Upper lobe of left lung (tissue), 4 donors: Measurements from ENCODE around the gene TRIM8.

Experiments used
- EP300 ChIP-seq, 4 donors: sonication (generic); formaldehyde crosslinking; IDR thresholded peaks; one replicate each; pipeline ENCODE4 v1.5.1; 2017; ENCODE audit warnings: antibody characterized with exemption in 4 of 4, control low read depth in 2 of 4
- POLR2A ChIP-seq, 4 donors: fragments of 450-650 bp; IDR thresholded peaks; one replicate each; pipeline ENCODE4 v1.5.1; 2016 to 2017; ENCODE audit warnings: antibody characterized with exemption in 4 of 4, mild to moderate bottlenecking in 2 of 4
- POLR2AphosphoS5 ChIP-seq, 2 donors: sonication (generic); formaldehyde crosslinking; IDR thresholded peaks; one replicate each; pipeline ENCODE4 v1.5.1; 2017; ENCODE audit warnings: antibody characterized with exemption in 2 of 2
- TF ChIP-seq, protein P1 (sequence below), 6 experiments: fragments of 450-650 bp in 4 of 6; fragments of 200-600 bp in 2 of 6; sonication (generic) in 2 of 6; IDR thresholded peaks; one replicate each; pipeline ENCODE4 v1.5.1; 2016 to 2019; ENCODE audit warnings: antibody characterized with exemption in 6 of 6

DNA sequence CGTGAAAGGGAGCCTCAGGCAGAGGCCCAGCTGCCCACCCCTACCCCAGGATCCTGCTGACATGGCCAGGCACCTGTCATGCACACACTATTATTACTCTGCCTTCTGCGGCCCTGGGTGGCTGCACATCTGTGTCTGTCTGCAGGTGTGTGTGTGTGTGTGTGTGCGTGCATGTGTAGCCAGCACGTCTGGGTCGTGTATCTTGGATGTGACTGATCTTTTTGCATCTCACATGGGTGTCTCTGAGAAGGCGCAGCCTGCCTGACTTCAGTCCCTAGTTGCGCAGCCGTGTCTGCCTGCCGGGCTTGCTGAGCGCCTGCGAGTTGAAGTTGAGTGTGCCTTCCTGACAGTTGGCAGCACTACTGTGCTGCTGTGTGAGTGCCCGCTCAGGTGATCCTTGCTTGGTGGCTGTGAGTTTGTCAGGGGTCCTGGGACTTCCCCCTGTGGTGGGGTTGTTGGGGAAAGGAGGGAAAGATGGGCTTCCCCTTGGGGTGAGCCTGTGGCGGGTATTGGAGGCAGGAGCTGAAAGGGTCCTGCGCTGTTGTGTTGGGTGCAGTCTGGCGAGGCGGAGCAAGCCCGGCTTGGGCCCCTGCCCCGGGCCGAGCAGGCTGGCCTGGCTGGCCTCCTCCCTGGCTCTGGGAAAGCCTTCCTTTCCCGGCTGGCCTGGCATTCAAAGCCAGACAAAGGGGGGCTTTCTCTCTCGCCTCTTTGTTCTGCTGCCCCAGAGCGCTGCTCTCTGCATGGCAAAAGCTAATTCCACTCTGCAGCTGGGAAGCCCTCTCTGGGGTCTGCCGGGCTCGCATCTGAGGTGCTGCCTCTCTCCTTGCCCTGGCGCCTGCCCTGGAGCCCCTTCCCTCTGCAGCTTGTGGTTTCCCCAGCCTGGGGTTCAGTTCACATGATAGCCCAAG is 4.9 kb downstream of the TRIM8 start:
- TF ChIP-seq, protein P1, sequence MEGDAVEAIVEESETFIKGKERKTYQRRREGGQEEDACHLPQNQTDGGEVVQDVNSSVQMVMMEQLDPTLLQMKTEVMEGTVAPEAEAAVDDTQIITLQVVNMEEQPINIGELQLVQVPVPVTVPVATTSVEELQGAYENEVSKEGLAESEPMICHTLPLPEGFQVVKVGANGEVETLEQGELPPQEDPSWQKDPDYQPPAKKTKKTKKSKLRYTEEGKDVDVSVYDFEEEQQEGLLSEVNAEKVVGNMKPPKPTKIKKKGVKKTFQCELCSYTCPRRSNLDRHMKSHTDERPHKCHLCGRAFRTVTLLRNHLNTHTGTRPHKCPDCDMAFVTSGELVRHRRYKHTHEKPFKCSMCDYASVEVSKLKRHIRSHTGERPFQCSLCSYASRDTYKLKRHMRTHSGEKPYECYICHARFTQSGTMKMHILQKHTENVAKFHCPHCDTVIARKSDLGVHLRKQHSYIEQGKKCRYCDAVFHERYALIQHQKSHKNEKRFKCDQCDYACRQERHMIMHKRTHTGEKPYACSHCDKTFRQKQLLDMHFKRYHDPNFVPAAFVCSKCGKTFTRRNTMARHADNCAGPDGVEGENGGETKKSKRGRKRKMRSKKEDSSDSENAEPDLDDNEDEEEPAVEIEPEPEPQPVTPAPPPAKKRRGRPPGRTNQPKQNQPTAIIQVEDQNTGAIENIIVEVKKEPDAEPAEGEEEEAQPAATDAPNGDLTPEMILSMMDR (IDR thresholded peaks at IDR 0.05) = peak in 1 of 6 experiments; percentile 10
- TF ChIP-seq POLR2AphosphoS5 (IDR thresholded peaks at IDR 0.05) (peak; percentile 41 to 49), POLR2A (IDR thresholded peaks at IDR 0.05) (no peak), EP300 (IDR thresholded peaks at IDR 0.05) (no peak)
